ENCODE data around the gene FAM210A.
"Not testable (repeated sequence)": the region's sequence is repeated elsewhere in the genome, so short reads cannot be mapped to it uniquely, and the experiment has no call there.

FAM210A gene

GRCh38 chr18:13703899-13704298, 22.5 kb downstream of the FAM210A start:
- no peak for DNase-seq (ENCODE audit: low read depth in 2 of 2)

GRCh38 chr18:13700153-13700552, 26.2 kb downstream of the FAM210A start:
- DNase-seq (ENCODE audit: low read depth in 2 of 2) = no peak

- DNase-seq (ENCODE audit: low read depth in 2 of 2) = no peak
Observed at GRCh38 chr18:13696961-13697360, 29.4 kb downstream of the FAM210A start.

GRCh38 chr18:13695337-13695736, 31.0 kb downstream of the FAM210A start:
- not testable (repeated sequence) for DNase-seq (ENCODE audit: low read depth in 2 of 2)

- not testable (repeated sequence) for DNase-seq (ENCODE audit: low read depth in 2 of 2)
Observed at GRCh38 chr18:13690060-13690459, 36.3 kb downstream of the FAM210A start.

GRCh38 chr18:13688191-13689136, 37.9 kb downstream of the FAM210A start:
- no peak for DNase-seq (ENCODE audit: low read depth in 2 of 2)

GRCh38 chr18:13684546-13684945, 41.8 kb downstream of the FAM210A start:
- DNase-seq (ENCODE audit: low read depth in 2 of 2) = no peak

- no peak for DNase-seq (ENCODE audit: low read depth in 2 of 2)
Observed at GRCh38 chr18:13681701-13682100, 44.7 kb downstream of the FAM210A start.

GRCh38 chr18:13680612-13681011, 45.7 kb downstream of the FAM210A start:
- DNase-seq (ENCODE audit: low read depth in 2 of 2) = no peak

- not testable (repeated sequence) for DNase-seq (ENCODE audit: low read depth in 2 of 2)
Observed at GRCh38 chr18:13677350-13677749, 49.0 kb downstream of the FAM210A start.

- DNase-seq (ENCODE audit: low read depth in 2 of 2) = no peak
Observed at GRCh38 chr18:13676471-13676870, 49.9 kb downstream of the FAM210A start.

- DNase-seq (ENCODE audit: low read depth in 2 of 2) = no peak
Observed at GRCh38 chr18:13672657-13673056, 53.7 kb downstream of the FAM210A start.

- no peak for DNase-seq (ENCODE audit: low read depth in 2 of 2)
Observed at GRCh38 chr18:13661779-13662256, 64.5 kb downstream of the FAM210A start.

GRCh38 chr18:13661051-13661778, 65.1 kb downstream of the FAM210A start:
- DNase-seq (ENCODE audit: low read depth in 2 of 2) = no peak

GRCh38 chr18:13660510-13660909, 65.8 kb downstream of the FAM210A start:
- no peak for DNase-seq (ENCODE audit: low read depth in 2 of 2)

GRCh38 chr18:13658436-13659204, 67.7 kb downstream of the FAM210A start:
- DNase-seq (ENCODE audit: low read depth in 2 of 2) = no peak

- DNase-seq (ENCODE audit: low read depth in 2 of 2) = no peak
Observed at GRCh38 chr18:13657974-13658373, 68.4 kb downstream of the FAM210A start.

GRCh38 chr18:13653746-13654433, 72.5 kb downstream of the FAM210A start:
- DNase-seq (ENCODE audit: low read depth in 2 of 2) = no peak

GRCh38 chr18:13649397-13650390, 76.7 kb downstream of the FAM210A start:
- no peak for DNase-seq (ENCODE audit: low read depth in 2 of 2)

GRCh38 chr18:13647761-13648160, 78.6 kb downstream of the FAM210A start:
- DNase-seq (ENCODE audit: low read depth in 2 of 2) = no peak
